HepG2 (cell line): Measurements from ENCODE around the gene TLR4. TPM values are rescaled to one million over a fixed set of nuclear protein-coding genes. Genes with fewer than 3 reads are reported as not detected.

ENCODE experiments used
- ATAC-seq: fragments of 200-7000 bp; cut with Tn5 transposase; 3 replicates; pipeline ENCODE4 v1.9.1; 2020; ENCODE audit warnings: mild to moderate bottlenecking, moderate library complexity
- BruUV-seq: library from RNA; stranded (reverse); fragments of 400-500 nt; replicated peaks from 2 replicates; lab custom pipeline; 2021; lab: Mats Ljungman, UMichigan
- CTCF ChIA-PET: fragments of 300-600 bp; formaldehyde crosslinking; extraction: SDS; loops from one replicate; lab custom pipeline; 2021; ENCODE audit warnings: low total read pairs, inconsistent platforms, low intra/inter-chr PET ratio; lab: Yijun Ruan, JAX
- POLR2A ChIA-PET: fragments of 350-600 bp; sonication (Branson Sonifier 250); formaldehyde crosslinking; loops from one replicate; lab custom pipeline; 2020; ENCODE audit warnings: antibody characterized with exemption, inconsistent platforms; lab: Yijun Ruan, JAX
- DNase-seq: peaks from one replicate; pipeline ENCODE4 v3.0.0-alpha.2; 2015; ENCODE audit warnings: low spot score
- FAIRE-seq: peaks from 3 replicates; lab custom pipeline; 2011; peaks lifted over from hg19 to GRCh38; lab: Jason Lieb, UNC
- H2AFZ ChIP-seq: one replicate; pipeline ENCODE4 v1.6.1; 2011; ENCODE audit warnings: low read length, inconsistent platforms
- H3K27ac ChIP-seq: fragments of 300-600 bp; 3 replicates; pipeline ENCODE4 v1.8.0; 2011; ENCODE audit warnings: mixed run types, mild to moderate bottlenecking, mixed read lengths, low read length, inconsistent platforms; ENCODE audit not compliant: insufficient read depth; ENCODE audit errors: extremely low read length
- H3K27me3 ChIP-seq, 2 experiments: fragments of 200-600 bp in 1 of 2; 2 replicates in 1 of 2; 3 replicates in 1 of 2; pipeline versions ENCODE4 v1.6.0 to v1.8.0; 2011; ENCODE audit warnings: low read length in 2 of 2, mild to moderate bottlenecking in 2 of 2, moderate library complexity in 2 of 2, inconsistent platforms in 1 of 2; ENCODE audit not compliant: insufficient read depth in 2 of 2, control insufficient read depth in 1 of 2
- H3K36me3 ChIP-seq, 2 experiments: fragments of 200-600 bp in 1 of 2; replicated peaks in 1 of 2; 2 replicates in 1 of 2; 3 replicates in 1 of 2; pipeline versions ENCODE4 v1.5.1 to v1.8.0; 2011; ENCODE audit warnings: low read length in 2 of 2, inconsistent platforms in 1 of 2; ENCODE audit not compliant: insufficient read depth in 2 of 2, control insufficient read depth in 1 of 2
- H3K4me1 ChIP-seq: 2 replicates; pipeline ENCODE4 v1.5.1; 2012; ENCODE audit warnings: low read length, inconsistent platforms; ENCODE audit not compliant: insufficient read depth
- H3K4me2 ChIP-seq: 2 replicates; pipeline ENCODE4 v1.6.0; 2011; ENCODE audit warnings: low read depth, low read length, inconsistent platforms
- H3K4me3 ChIP-seq, 3 experiments: fragments of 200-600 bp in 1 of 3; sonication (generic), shearing (Covaris generic) in 1 of 3; replicated peaks in 1 of 3; 2 replicates each; pipeline ENCODE4 v1.5.1; 2011 to 2016; ENCODE audit warnings: low read length in 3 of 3, inconsistent platforms in 2 of 3, low read depth in 2 of 3, mild to moderate bottlenecking in 2 of 3, control low read depth in 1 of 3, mixed read lengths in 1 of 3; ENCODE audit not compliant: insufficient read depth in 1 of 3
- H3K79me2 ChIP-seq: one replicate; pipeline ENCODE4 v1.6.1; 2011; ENCODE audit warnings: low read length, inconsistent platforms; ENCODE audit not compliant: insufficient read depth
- H3K9ac ChIP-seq: 2 replicates; pipeline ENCODE4 v1.6.0; 2011; ENCODE audit warnings: mild to moderate bottlenecking, low read depth, low read length, inconsistent platforms; ENCODE audit not compliant: insufficient read depth
- H3K9me3 ChIP-seq: 2 replicates; pipeline ENCODE4 v1.5.1; 2012; ENCODE audit warnings: mild to moderate bottlenecking, low read length
- H4K20me1 ChIP-seq: 2 replicates; pipeline ENCODE4 v1.6.0; 2011; ENCODE audit warnings: inconsistent platforms, mild to moderate bottlenecking, low read length, moderate library complexity; ENCODE audit not compliant: insufficient read depth
- DNMT3B ChIP-seq: conservative IDR thresholded peaks from 2 replicates; pipeline ENCODE4 v1.6.1; 2016; ENCODE audit warnings: missing biosample characterization, control low read depth
- HNRNPK ChIP-seq: fragments of 200-400 bp; formaldehyde crosslinking; IDR thresholded peaks from 2 replicates; pipeline ENCODE4 v1.6.1; 2018; ENCODE audit warnings: low read length, low read depth, moderate library complexity, mild to moderate bottlenecking; ENCODE audit not compliant: poor library complexity, severe bottlenecking
- POGK ChIP-seq: sonication (generic); formaldehyde crosslinking; conservative IDR thresholded peaks from 2 replicates; pipeline ENCODE4 v1.8.0; 2022; ENCODE audit warnings: mild to moderate bottlenecking, moderate library complexity, missing genetic modification reagents
- RBM22 ChIP-seq: fragments of 200-400 bp; formaldehyde crosslinking; optimal IDR thresholded peaks from 2 replicates; pipeline ENCODE3; 2017; ENCODE audit warnings: mild to moderate bottlenecking, low read length, moderate library complexity
- ZNF329 ChIP-seq: sonication (generic); formaldehyde crosslinking; IDR thresholded peaks from 2 replicates; pipeline ENCODE4 v1.9.0; 2021; ENCODE audit warnings: low read depth, mild to moderate bottlenecking, missing genetic modification reagents
- WGBS: methylation state at CpG from one replicate; pipeline ENCODE4 v1.1.6; 2017; ENCODE audit warnings: low lambda C conversion rate; 5-methylcytosine and 5-hydroxymethylcytosine counted together
- in situ Hi-C: cut with HindIII; loops from 2 replicates; pipeline ENCODE4 v1.10.0; 2017; ENCODE audit warnings: low pct_unique_long_range_greater_than_20kb; ENCODE audit not compliant: extremely low pct_ligation_motif_present
- intact Hi-C: fragments of 100-400 bp; cut with micrococcal nuclease; formaldehyde crosslinking; loops from one replicate; pipeline ENCODE4 v1.10.0; 2022; ENCODE audit not compliant: unreplicated experiment
- polyA plus RNA-seq, 8 experiments: library from polyadenylated mRNA; depleted of rRNA in 3 of 8; stranded (reverse) in 7 of 8; unstranded in 1 of 8; fragments of >200 nt; fragmentation: Illumina TruSeq in 4 of 8; extraction: Trizol in 4 of 8; gene quantifications; 2 replicates each; pipeline versions ENCODE4 v1.2.1 to v1.2.3, GENCODE V29; 2011 to 2016; ENCODE audit warnings: low read depth in 4 of 8, missing spikeins in 1 of 8, mixed read lengths in 1 of 8; ENCODE audit not compliant: insufficient read depth in 1 of 8
- total RNA-seq, 5 experiments: library from RNA; depleted of rRNA; stranded (reverse); fragments of >200 nt; fragmentation: Illumina TruSeq; extraction: Trizol; gene quantifications; 2 replicates each; pipeline ENCODE4 v1.2.3, GENCODE V29; 2016; ENCODE audit warnings: low read depth in 1 of 5

TLR4 gene
- total and polyA plus RNA-seq, 2 of the 13 experiments (the other 11 are each of a cell fraction or from before 2014, with no cell fraction given), result 0.07 to 0.22 TPM

DNA sequence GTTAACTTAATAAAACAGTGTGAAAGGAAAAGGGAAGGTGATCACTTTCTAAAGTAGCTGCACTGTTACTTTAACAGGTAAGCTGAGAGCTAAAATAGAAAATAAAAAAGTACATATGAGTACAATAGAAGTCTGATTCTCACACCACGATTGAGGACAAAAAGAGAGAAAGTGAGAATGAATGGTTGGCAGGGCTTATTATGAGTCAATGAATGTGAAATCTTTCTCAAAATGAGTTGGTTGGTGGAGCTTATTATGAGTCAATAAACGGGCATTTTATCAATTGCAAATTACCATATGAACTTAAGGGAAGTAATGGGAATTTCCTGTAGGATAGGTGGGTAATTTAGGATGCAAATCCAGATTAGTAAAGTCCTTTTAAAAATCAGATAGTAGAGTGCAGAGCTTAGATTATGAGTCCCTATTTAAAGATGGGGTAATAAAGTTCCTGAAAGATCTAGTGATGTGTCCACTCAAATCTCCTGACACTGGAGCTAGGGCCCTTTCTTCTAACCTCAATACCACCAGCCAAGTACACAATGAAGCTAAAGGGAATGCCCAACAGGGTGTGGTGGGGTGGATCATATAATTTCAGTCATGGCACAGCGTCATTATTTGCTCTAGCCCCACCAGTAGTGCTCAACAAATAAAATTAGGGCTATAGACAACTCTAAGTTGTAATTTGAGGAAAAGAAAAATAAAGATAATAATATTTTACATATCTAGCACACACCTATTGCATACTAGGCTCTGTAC is 21.1 kb upstream of the TLR4 start:
- Histone ChIP-seq H3K9me3 (peaks cover 13% of the 10 kb centered on the region), H3K36me3 (no peaks in the 10 kb centered on the region), H2AFZ (no peak overlapping the region), H3K4me3 (no peak overlapping the region), H3K4me1 (no peaks in the 10 kb centered on the region), H4K20me1 (no peaks in the 10 kb centered on the region), H3K27ac (no peak overlapping the region), H3K4me2 (no peak overlapping the region), H3K9ac (no peak overlapping the region), H3K79me2 (no peaks in the 10 kb centered on the region), H3K27me3 (no peaks in the 10 kb centered on the region)
- in situ Hi-C loops, result no loop called here
- intact Hi-C loops, result no loop called here
- WGBS, result 3% methylated on average over 3 of the region's 3 CpGs
- no peak for DNase-seq
- ChIA-PET POLR2A (no interaction called here), CTCF (no interaction called here)
- ATAC-seq, result no peak
- FAIRE-seq, result no peak
- TF ChIP-seq POGK (CRISPR knock-in tag), result no peak
- TF ChIP-seq ZNF329 (CRISPR knock-in tag), result no peak
- no TSS peak for BruUV-seq

DNA sequence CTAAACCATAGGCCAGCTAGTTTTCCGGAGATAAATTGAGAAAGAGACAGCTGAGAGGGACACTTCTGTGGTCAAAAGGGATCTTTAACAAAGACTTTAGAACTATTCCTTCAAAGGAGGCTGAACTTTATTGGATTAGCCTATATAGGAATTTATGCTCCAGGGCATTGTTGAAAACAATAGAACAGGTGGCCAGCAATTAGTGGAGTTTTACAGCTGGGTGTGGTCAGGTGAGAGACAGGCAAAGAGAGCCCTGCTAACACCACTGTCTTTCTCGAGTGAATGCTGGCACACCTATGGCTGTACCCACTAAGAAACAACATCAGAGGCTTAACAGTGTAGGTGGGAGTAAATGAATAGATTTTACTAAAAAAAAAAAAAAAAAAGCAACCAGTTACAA is 16.7 kb upstream of the TLR4 start:
- TF ChIP-seq HNRNPK (no peak), RBM22 (no peak), DNMT3B (CRISPR knock-in tag) (no peak)
- H2AFZ ChIP-seq, result no peak overlapping the region
- CTCF ChIA-PET, result no interaction called here
- no peak overlapping the region for H3K4me3 ChIP-seq
- H3K79me2 ChIP-seq, result no peaks in the 10 kb centered on the region
- DNase-seq, result no peak
- peaks cover 31% of the 10 kb centered on the region for H3K9me3 ChIP-seq
- H4K20me1 ChIP-seq, result no peaks in the 10 kb centered on the region
- no peaks in the 10 kb centered on the region for H3K4me1 ChIP-seq
- no peak overlapping the region for H3K27ac ChIP-seq
- in situ Hi-C loops (no loop called here), intact Hi-C loops (no loop called here)
- WGBS, result 0% methylated on average over 2 of the region's 2 CpGs
- H3K9ac ChIP-seq, result no peak overlapping the region
- no peaks in the 10 kb centered on the region for H3K27me3 ChIP-seq
- FAIRE-seq, result no peak
- no TSS peak for BruUV-seq
- no peaks in the 10 kb centered on the region for H3K36me3 ChIP-seq
- ATAC-seq, result no peak
- POLR2A ChIA-PET, result no interaction called here
- H3K4me2 ChIP-seq, result no peak overlapping the region
